ENCODE measurements around the gene FLRT3.

FLRT3 gene

GRCh38 chr20:14337400-14338171, at the start of gene FLRT3:
Gene FLRT3 (minus strand): TSS chr20:14337612. CDS start chr20:14327506, 10,106 bp downstream.
- Histone ChIP-seq H3K27me3 (ENCODE audit: control insufficient read depth in 2 of 2, insufficient read depth in 2 of 2, low read length in 2 of 2) (no peaks in the 10 kb centered on the region), H3K4me3 (ENCODE audit: low read length in 2 of 2) (peak within 1 kb of the TSS; percentile 69 to 82), H3K36me3 (ENCODE audit: control insufficient read depth in 2 of 2, insufficient read depth in 2 of 2, low read length in 2 of 2) (no peaks in the 10 kb centered on the region), H3K4me1 (ENCODE audit: control insufficient read depth in 2 of 2, insufficient read depth in 2 of 2, low read length in 2 of 2) (peaks cover 0 to 2% of the 10 kb centered on the region in 2 donors), H3K9ac (ENCODE audit: low read depth in 1 of 2, low read length in 2 of 2) (peak within 1 kb of the TSS; percentile 68 to 72), H3K9me3 (ENCODE audit: control insufficient read depth in 2 of 2, low read length in 2 of 2) (no peaks in the 10 kb centered on the region), H3K27ac (ENCODE audit: low read depth in 2 of 2, low read length in 2 of 2) (peak within 1 kb of the TSS; percentile 28 to 64)

GRCh38 chr20:14386726-14387125, 49.3 kb upstream of the FLRT3 start:
- H3K36me3 ChIP-seq (ENCODE audit: control insufficient read depth in 2 of 2, insufficient read depth in 2 of 2, low read length in 2 of 2), result no peaks in the 10 kb centered on the region
- H3K4me3 ChIP-seq (ENCODE audit: low read length in 2 of 2), result no peak overlapping the region
- H3K9me3 ChIP-seq (ENCODE audit: control insufficient read depth in 2 of 2, low read length in 2 of 2), result no peaks in the 10 kb centered on the region
- no peak overlapping the region for H3K9ac ChIP-seq (ENCODE audit: low read depth in 1 of 2, low read length in 2 of 2)
- H3K27ac ChIP-seq (ENCODE audit: low read depth in 2 of 2, low read length in 2 of 2), result no peak overlapping the region
- H3K27me3 ChIP-seq (ENCODE audit: control insufficient read depth in 2 of 2, insufficient read depth in 2 of 2, low read length in 2 of 2), result no peaks in the 10 kb centered on the region
- H3K4me1 ChIP-seq (ENCODE audit: control insufficient read depth in 2 of 2, insufficient read depth in 2 of 2, low read length in 2 of 2), result no peaks in the 10 kb centered on the region

GRCh38 chr20:14385176-14385740, 47.8 kb upstream of the FLRT3 start:
- no peaks in the 10 kb centered on the region for H3K36me3 ChIP-seq (ENCODE audit: control insufficient read depth in 2 of 2, insufficient read depth in 2 of 2, low read length in 2 of 2)
- H3K9ac ChIP-seq (ENCODE audit: low read depth in 1 of 2, low read length in 2 of 2), result no peak overlapping the region
- no peak overlapping the region for H3K4me3 ChIP-seq (ENCODE audit: low read length in 2 of 2)
- no peaks in the 10 kb centered on the region for H3K27me3 ChIP-seq (ENCODE audit: control insufficient read depth in 2 of 2, insufficient read depth in 2 of 2, low read length in 2 of 2)
- no peak overlapping the region for H3K27ac ChIP-seq (ENCODE audit: low read depth in 2 of 2, low read length in 2 of 2)
- H3K4me1 ChIP-seq (ENCODE audit: control insufficient read depth in 2 of 2, insufficient read depth in 2 of 2, low read length in 2 of 2), result no peaks in the 10 kb centered on the region
- H3K9me3 ChIP-seq (ENCODE audit: control insufficient read depth in 2 of 2, low read length in 2 of 2), result no peaks in the 10 kb centered on the region

DNA sequence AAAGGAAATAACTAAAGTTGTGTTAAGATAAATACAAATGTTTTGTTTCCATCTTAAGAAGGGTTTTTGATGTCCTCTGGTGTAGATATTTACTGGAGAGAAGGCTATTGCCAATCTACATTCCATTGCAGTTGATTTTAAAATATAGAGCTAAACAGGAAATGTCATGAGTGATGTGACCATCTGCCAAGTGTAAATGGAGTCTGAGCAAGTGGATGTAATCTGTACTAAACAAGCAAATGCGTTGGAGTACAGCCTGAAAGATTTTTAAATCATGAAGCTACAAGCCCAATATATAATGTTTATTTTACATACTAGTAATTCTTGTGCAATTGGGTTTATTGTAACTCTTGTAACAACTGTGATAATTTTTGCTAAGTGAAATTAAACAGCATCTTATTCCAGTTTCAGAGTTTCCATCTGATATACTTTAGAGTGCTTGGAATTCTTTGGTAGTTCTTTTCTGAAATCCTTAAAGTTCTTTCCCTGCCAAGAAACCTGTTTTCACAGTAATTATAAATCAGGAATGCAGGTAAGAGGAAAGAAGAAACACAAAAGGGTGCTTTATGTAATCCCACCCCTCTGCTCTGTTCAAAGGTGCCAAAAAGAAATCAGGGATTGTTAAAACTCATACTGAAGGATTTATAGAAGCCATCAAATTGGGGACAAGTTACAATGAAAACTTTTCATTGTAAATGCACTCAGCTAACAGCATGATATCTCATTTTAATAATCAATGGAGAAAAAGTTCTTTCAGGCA, 47.2 kb upstream of the FLRT3 start:
- no peaks in the 10 kb centered on the region for H3K4me1 ChIP-seq (ENCODE audit: control insufficient read depth in 2 of 2, insufficient read depth in 2 of 2, low read length in 2 of 2)
- H3K9me3 ChIP-seq (ENCODE audit: control insufficient read depth in 2 of 2, low read length in 2 of 2), result no peaks in the 10 kb centered on the region
- H3K4me3 ChIP-seq (ENCODE audit: low read length in 2 of 2), result no peak overlapping the region
- H3K27ac ChIP-seq (ENCODE audit: low read depth in 2 of 2, low read length in 2 of 2), result no peak overlapping the region
- H3K9ac ChIP-seq (ENCODE audit: low read depth in 1 of 2, low read length in 2 of 2), result no peak overlapping the region
- no peaks in the 10 kb centered on the region for H3K36me3 ChIP-seq (ENCODE audit: control insufficient read depth in 2 of 2, insufficient read depth in 2 of 2, low read length in 2 of 2)
- H3K27me3 ChIP-seq (ENCODE audit: control insufficient read depth in 2 of 2, insufficient read depth in 2 of 2, low read length in 2 of 2), result no peaks in the 10 kb centered on the region

DNA sequence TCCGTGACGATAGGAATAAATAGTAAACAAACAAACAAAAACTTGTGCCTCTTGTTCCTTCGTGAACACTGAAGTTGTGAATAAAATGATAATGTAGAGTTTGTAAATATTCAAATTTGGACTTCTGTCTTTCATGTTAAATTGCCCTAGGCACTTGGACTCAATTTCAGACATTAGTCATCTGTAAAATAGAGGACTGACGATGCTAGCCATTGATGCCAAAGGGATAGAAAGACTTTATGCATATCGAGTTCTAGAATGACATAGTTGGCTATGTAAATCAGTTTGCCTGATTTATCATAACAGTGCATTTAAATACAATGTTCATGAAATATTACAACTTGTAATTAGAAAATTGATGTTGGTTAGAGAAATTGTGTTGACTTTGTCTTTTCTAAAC, 45.9 kb upstream of the FLRT3 start:
- Histone ChIP-seq H3K4me3 (ENCODE audit: low read length in 2 of 2) (no peak overlapping the region), H3K36me3 (ENCODE audit: control insufficient read depth in 2 of 2, insufficient read depth in 2 of 2, low read length in 2 of 2) (no peaks in the 10 kb centered on the region), H3K4me1 (ENCODE audit: control insufficient read depth in 2 of 2, insufficient read depth in 2 of 2, low read length in 2 of 2) (no peaks in the 10 kb centered on the region), H3K27ac (ENCODE audit: low read depth in 2 of 2, low read length in 2 of 2) (no peak overlapping the region), H3K27me3 (ENCODE audit: control insufficient read depth in 2 of 2, insufficient read depth in 2 of 2, low read length in 2 of 2) (no peaks in the 10 kb centered on the region), H3K9ac (ENCODE audit: low read depth in 1 of 2, low read length in 2 of 2) (no peak overlapping the region), H3K9me3 (ENCODE audit: control insufficient read depth in 2 of 2, low read length in 2 of 2) (no peaks in the 10 kb centered on the region)

DNA sequence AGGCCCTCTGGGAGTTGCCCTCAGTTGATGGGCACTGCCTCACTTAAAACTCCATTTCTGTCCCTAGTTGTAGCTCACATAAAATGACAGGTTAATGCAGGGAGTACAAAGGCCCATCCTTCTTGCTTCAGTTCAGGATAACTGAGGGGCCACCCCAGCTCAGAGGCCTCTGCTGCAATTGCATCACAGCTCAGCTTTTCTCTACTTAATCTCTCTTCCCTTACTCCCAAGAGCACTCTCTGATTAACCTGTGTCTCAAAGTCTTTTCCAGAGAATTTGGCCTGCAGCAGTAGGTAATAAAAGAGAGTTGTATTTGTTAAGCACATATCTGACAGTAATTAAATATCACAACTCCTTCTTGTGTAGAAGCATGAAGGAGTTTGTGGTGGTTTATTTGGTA, 40.9 kb upstream of the FLRT3 start:
- Histone ChIP-seq H3K36me3 (ENCODE audit: control insufficient read depth in 2 of 2, insufficient read depth in 2 of 2, low read length in 2 of 2) (no peaks in the 10 kb centered on the region), H3K9me3 (ENCODE audit: control insufficient read depth in 2 of 2, low read length in 2 of 2) (no peaks in the 10 kb centered on the region), H3K4me3 (ENCODE audit: low read length in 2 of 2) (no peak overlapping the region), H3K27me3 (ENCODE audit: control insufficient read depth in 2 of 2, insufficient read depth in 2 of 2, low read length in 2 of 2) (no peaks in the 10 kb centered on the region), H3K4me1 (ENCODE audit: control insufficient read depth in 2 of 2, insufficient read depth in 2 of 2, low read length in 2 of 2) (no peaks in the 10 kb centered on the region), H3K27ac (ENCODE audit: low read depth in 2 of 2, low read length in 2 of 2) (no peak overlapping the region), H3K9ac (ENCODE audit: low read depth in 1 of 2, low read length in 2 of 2) (no peak overlapping the region)

GRCh38 chr20:14375416-14375985, 38.1 kb upstream of the FLRT3 start:
- Histone ChIP-seq H3K4me3 (ENCODE audit: low read length in 2 of 2) (no peak overlapping the region), H3K27ac (ENCODE audit: low read depth in 2 of 2, low read length in 2 of 2) (no peak overlapping the region), H3K9ac (ENCODE audit: low read depth in 1 of 2, low read length in 2 of 2) (no peak overlapping the region), H3K36me3 (ENCODE audit: control insufficient read depth in 2 of 2, insufficient read depth in 2 of 2, low read length in 2 of 2) (no peaks in the 10 kb centered on the region), H3K4me1 (ENCODE audit: control insufficient read depth in 2 of 2, insufficient read depth in 2 of 2, low read length in 2 of 2) (no peaks in the 10 kb centered on the region), H3K27me3 (ENCODE audit: control insufficient read depth in 2 of 2, insufficient read depth in 2 of 2, low read length in 2 of 2) (no peaks in the 10 kb centered on the region), H3K9me3 (ENCODE audit: control insufficient read depth in 2 of 2, low read length in 2 of 2) (no peaks in the 10 kb centered on the region)

DNA sequence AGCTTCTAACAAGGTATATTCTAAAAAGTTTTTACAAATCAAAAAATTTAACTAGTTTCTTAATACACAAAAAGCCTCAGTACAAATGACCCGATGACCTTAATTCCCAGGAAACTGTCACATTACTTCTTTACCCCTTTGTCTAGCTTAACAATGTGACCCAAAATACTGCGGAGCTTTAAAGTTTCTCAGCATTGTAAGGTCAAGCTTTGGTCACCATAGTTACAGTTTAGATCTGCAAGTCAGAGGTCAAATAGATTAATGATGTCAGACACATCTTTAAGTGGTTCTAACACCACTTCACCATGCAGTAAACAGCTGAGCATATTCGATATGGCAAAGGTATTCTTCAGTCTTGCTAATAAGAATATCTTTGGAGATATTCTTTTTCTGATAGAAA, 36.8 kb upstream of the FLRT3 start:
- no peaks in the 10 kb centered on the region for H3K4me1 ChIP-seq (ENCODE audit: control insufficient read depth in 2 of 2, insufficient read depth in 2 of 2, low read length in 2 of 2)
- H3K9me3 ChIP-seq (ENCODE audit: control insufficient read depth in 2 of 2, low read length in 2 of 2), result no peaks in the 10 kb centered on the region
- no peak overlapping the region for H3K4me3 ChIP-seq (ENCODE audit: low read length in 2 of 2)
- no peaks in the 10 kb centered on the region for H3K27me3 ChIP-seq (ENCODE audit: control insufficient read depth in 2 of 2, insufficient read depth in 2 of 2, low read length in 2 of 2)
- no peak overlapping the region for H3K27ac ChIP-seq (ENCODE audit: low read depth in 2 of 2, low read length in 2 of 2)
- H3K9ac ChIP-seq (ENCODE audit: low read depth in 1 of 2, low read length in 2 of 2), result no peak overlapping the region
- no peaks in the 10 kb centered on the region for H3K36me3 ChIP-seq (ENCODE audit: control insufficient read depth in 2 of 2, insufficient read depth in 2 of 2, low read length in 2 of 2)

- Histone ChIP-seq H3K9ac (ENCODE audit: low read depth in 1 of 2, low read length in 2 of 2) (no peak overlapping the region), H3K4me3 (ENCODE audit: low read length in 2 of 2) (no peak overlapping the region), H3K27me3 (ENCODE audit: control insufficient read depth in 2 of 2, insufficient read depth in 2 of 2, low read length in 2 of 2) (no peaks in the 10 kb centered on the region), H3K36me3 (ENCODE audit: control insufficient read depth in 2 of 2, insufficient read depth in 2 of 2, low read length in 2 of 2) (no peaks in the 10 kb centered on the region), H3K9me3 (ENCODE audit: control insufficient read depth in 2 of 2, low read length in 2 of 2) (no peaks in the 10 kb centered on the region), H3K4me1 (ENCODE audit: control insufficient read depth in 2 of 2, insufficient read depth in 2 of 2, low read length in 2 of 2) (no peaks in the 10 kb centered on the region), H3K27ac (ENCODE audit: low read depth in 2 of 2, low read length in 2 of 2) (no peak overlapping the region)
Observed at GRCh38 chr20:14361509-14362345, 24.3 kb upstream of the FLRT3 start.
